ENCODE results near the gene LINS1.

Gene LINS1

DNA sequence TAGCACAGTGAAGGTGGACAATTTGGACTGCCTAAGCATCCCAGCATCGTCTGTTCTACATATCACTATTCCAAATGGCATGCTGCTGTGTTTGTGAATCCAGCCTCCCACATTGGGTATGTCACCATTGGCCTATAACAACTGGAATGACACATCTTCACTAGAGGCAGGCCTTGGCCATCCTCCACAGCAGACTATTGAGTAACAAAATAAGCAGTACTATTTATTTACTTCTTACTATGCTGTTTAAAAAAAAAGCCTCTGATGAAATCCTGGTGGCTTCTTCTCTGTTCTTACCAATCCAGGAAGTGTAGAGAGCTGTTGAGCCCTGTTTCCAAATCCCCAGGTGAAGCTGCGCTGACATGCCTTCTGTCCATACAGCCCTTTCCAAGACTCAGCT, 42.7 kb downstream of the LINS1 start:
- DNase-seq (ENCODE audit: low spot score), result no peak

- DNase-seq (ENCODE audit: low spot score), result no peak
These were observed 43.2 kb downstream of the LINS1 start for GRCh38 chr15:100558771-100559254.

DNA sequence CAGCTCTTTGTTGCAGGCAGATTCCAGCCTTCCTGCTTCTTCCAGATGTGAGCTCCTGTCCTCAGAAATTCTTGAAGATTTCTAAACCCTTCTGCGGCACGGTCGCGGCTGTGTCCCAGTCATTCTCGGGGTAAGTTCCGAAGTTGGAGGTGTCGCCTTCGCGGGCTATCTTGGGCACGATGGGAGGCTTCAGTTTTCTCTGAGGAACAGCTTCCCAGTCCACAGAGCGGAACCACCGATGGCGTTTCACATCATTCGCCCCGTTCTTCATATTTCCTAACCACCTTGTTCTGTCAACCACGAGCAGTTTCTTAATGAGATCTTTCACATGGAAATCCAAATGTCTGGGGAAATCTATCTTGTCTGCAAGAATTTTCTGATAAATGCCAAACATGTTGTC, 48.5 kb downstream of the LINS1 start:
- DNase-seq (ENCODE audit: low spot score), result no peak

DNA sequence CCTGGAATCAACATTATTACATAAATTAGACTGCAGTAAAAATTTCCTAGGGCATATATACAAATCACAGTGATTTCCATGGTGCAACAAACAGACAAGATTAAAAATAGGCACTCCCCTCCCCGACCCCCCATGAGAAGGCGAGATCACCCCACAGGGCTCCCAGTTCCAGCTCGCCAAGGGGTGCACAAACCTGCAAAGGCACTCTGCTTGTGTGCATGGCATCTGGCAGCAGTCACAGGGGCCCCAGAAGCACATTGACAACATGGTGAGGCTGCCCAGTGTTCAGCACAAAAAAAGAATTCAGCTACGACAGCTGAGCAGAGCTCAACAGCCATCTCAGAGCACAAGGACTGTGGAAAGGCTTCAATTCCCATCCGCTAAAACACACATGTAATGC, 54.0 kb downstream of the LINS1 start:
- no peak for DNase-seq (ENCODE audit: low spot score)

DNA sequence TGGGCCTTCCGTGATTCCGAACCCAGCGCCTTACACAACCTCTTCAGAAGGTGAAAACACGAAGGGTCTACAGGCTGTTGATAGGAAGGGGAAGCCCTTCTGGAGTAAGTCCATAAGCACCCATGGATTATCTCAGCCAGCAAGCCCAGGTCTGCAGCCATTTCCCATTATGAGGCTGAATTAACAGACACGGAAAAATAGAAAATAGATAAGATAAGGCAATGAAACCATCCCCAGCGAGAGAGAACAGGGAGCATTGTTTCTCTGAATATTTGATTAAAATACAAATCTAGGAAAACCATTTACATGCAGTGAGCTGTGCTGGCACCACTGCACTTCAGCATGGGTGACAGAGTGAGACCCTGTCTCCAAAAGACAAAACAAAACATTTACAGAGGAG, 57.0 kb downstream of the LINS1 start:
- DNase-seq (ENCODE audit: low spot score), result no peak

DNA sequence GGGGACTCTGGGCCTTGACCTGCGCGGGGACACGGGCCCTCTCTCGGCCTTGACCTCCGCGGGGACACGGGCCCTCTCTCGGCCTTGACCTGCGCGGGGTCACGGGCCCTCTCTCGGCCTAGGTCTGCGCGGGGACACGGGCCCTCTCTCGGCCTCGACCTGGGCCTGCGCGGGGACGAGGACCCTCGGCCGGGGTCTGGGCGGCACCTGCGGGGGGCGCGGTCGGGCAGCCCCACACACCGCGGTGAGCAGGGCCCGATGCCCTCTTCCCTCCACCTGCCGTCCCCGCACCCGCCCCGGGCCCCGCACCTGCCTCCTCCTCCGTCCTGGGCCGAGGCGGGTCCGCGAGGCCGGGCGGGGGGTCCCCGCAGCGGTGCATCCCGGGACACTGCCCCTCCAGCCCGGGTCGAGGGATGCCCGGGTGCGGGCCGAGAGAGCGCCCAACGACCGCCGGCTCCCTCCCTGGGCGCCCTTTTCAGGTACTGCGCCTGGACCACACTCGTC, 57.6 kb downstream of the LINS1 start:
- no peak for DNase-seq (ENCODE audit: low spot score)

DNA sequence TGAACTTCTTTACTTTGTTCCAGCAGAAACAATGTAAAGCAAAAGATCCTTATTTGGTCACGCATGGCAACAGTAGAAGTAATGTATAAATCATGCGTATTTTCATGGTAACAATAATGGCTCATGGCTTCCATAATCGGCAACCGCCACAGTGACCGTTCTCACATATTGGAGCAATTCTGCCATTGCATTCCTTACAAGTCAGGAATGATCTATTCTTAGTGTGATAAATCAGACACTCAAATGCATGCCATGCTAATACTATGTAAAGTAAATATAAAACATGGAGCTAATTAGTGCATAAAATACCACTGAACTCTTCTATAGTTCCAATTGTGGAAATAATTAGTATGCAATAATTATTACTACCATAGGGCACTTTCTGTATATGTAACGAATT, 59.7 kb downstream of the LINS1 start:
- no peak for DNase-seq (ENCODE audit: low spot score)

DNA sequence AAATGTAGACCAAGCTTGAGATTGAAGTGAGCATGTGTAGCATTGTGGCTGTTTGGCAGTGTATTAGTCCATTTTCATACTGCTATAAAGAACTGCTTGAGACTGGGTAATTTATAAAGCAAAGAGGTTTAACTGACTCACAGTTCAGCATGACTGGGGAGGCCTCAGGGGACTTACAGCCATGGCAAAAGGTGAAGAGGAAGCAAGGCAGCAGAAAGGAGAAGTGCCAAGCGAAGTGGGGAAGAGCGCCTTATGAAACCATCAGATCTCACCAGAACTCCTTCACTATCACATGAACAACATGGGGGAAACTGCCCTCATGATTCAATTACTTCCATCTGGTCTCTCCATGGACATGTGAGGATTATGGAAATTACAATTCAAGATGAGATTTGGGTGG, 64.7 kb downstream of the LINS1 start:
- DNase-seq (ENCODE audit: low spot score), result no peak

DNA sequence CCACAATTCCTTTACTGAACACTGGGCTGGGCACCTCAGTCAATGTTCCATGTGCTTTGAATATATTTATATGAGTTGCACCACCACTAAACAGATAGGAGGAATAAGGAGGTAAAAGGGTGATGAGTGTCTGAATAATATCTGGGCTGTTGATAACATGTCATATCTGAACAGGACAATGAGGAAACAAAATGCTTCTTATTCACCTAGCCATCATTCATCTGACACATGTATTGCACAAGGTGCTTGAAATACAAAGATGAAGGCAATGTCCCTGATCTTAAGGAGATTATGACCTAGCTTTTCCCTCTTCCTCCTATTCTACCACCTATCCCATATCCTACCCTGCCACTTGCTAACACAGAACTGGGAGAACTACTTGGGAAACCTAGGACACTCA, 65.3 kb downstream of the LINS1 start:
- no peak for DNase-seq (ENCODE audit: low spot score)

DNA sequence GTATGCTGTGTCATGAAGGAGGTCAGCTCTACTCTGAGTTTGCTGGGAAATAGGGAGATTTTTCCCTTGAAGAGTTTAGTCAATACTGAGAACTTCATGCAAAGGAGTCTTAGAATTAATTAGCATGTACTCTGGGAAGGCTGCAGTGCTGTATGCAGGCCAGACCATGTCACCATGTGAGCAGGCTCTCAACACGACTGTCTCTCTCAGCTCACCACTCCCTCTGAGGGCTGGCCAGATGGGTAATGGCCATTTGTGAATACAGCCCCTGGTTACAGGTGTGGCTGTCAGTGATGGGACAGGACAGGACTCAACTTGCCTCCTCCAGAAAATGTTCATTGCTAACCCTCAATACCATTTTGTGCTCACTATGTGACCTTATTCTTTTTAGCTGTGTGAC, 68.1 kb downstream of the LINS1 start:
- no peak for DNase-seq (ENCODE audit: low spot score)

GRCh38 chr15:100531823-100532327, 70.1 kb downstream of the LINS1 start:
- DNase-seq (ENCODE audit: low spot score), result no peak

- DNase-seq (ENCODE audit: low spot score), result no peak
These were observed 70.8 kb downstream of the LINS1 start for GRCh38 chr15:100531204-100531603.

DNA sequence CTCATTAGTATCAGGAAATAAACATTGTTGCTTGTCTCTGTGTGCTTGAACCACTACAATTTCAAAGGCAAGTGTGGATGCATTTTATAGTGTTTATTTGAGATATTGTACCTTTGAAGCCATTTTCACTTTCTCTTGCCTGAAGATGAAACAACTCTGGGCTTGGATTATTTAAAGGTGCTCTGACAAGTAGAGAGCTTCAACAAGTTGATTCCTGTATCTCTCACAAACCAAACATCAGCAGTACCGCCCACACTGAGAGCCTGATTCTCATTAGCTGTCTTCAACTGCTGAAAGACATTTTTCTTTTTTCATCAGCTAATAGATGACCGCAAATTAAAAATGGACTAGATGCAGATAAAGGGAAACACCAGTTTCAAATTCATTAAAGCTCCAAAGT, 72.4 kb downstream of the LINS1 start:
- no peak for DNase-seq (ENCODE audit: low spot score)

GRCh38 chr15:100528833-100529428, 73.1 kb downstream of the LINS1 start, which contains the start of gene CERS3:
CERS3 (minus strand) TSS chr15:100528950; CDS start chr15:100501849, 27,101 bp downstream.
- no peak for DNase-seq (ENCODE audit: low spot score)

DNA sequence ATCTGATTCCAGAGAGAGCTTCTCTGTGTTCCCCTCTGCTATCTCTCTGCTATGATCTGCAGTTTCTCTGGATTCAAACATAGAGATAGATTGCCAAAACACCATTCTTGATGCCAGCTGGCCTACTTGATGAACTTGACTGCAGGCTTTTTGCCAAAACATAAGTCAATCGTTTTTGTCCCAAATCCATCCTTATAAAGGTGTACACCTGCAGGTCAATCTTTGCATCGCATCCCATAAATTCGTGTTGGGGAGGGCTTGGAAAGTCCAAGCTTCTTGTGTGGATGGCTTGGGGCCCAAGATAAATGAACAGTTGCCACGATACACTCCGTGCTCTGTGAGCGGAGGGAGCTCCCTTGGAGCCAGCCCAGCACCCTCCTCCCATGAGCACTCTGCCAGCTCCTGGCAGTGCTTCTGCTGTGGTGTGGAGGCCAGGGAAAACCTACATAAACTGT, 75.9 kb downstream of the LINS1 start:
- no peak for DNase-seq (ENCODE audit: low spot score)

GRCh38 chr15:100525436-100525835, 76.5 kb downstream of the LINS1 start:
- DNase-seq (ENCODE audit: low spot score), result no peak

DNA sequence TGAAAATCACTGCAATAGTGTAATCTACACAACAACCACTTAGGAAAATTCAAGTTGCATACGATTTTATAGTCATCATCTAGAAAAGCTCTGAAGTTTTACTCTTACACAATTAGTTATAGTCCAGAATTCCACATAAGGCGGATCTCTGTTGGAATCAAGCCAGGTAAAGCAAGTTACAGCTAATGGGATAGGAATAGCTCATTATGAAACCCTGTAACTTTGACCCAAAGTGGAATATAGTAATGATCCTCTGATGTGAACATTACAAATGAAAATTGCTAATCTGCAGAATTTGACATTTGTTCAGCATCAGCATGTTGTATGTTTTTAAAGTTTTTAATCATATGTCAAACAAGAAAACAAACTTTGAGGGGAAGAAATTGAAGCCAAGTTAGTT, 77.7 kb downstream of the LINS1 start:
- DNase-seq (ENCODE audit: low spot score), result no peak

DNA sequence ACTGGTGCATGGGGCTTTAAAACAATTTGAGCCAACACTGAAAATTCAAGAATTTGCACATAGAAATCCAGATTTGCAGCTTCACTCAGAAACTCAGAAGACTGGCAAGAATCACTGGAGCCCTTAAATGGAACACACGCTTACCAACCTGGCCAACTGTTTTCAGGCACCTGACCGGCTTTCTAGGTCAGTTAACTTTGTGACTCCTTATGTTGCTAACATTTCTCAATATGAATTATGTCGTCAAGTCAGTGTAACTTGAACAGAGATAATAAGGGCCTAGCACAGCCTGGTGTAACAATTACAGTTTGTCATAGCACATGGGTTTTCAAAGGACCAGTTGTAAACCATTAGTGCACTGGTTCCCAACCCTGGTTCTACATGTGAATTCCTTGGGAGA, 80.1 kb downstream of the LINS1 start:
- no peak for DNase-seq (ENCODE audit: low spot score)

- DNase-seq (ENCODE audit: low spot score), result no peak
These were observed 81.7 kb downstream of the LINS1 start for GRCh38 chr15:100520132-100520921.

DNA sequence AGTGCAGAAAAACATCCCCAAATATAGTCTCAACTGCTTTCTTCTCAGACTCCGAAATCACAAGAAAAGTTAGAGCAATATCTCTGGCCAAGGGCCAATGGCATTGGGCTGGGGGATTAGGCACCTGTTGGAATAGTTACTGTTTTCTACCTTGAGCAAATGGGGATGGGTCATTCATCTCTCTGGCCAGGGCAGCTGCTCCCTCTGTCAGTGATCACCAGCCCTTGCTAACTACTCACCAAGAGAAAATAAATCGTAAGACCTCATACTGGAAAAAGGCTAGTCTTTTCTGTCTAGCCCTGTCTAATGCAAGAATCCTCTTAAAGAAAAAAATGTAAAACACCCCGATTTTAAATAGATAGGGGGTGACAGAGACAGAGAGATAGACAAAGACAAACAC, 84.1 kb downstream of the LINS1 start:
- no peak for DNase-seq (ENCODE audit: low spot score)
